Nephron (organoid): ENCODE results near the gene DSCAM.

Source experiments
- H3K27ac Mint-ChIP-seq, 3 experiments: 2 replicates each; pipeline ENCODE4 v1.8.0; 2020; ENCODE audit warnings: mixed read lengths in 3 of 3, mild to moderate bottlenecking in 2 of 3, moderate library complexity in 1 of 3
- H3K27me3 Mint-ChIP-seq: 2 replicates; pipeline ENCODE4 v1.8.0; 2021; ENCODE audit warnings: low read depth, mild to moderate bottlenecking, moderate library complexity, mixed read lengths
- H3K36me3 Mint-ChIP-seq: 2 replicates; pipeline ENCODE4 v1.8.0; 2020; ENCODE audit warnings: low read depth, mixed read lengths
- H3K4me1 Mint-ChIP-seq: 2 replicates; pipeline ENCODE4 v1.8.0; 2020; ENCODE audit warnings: mixed read lengths
- H3K4me3 Mint-ChIP-seq, 3 experiments: 2 replicates each; pipeline ENCODE4 v1.8.0; 2020; ENCODE audit warnings: mild to moderate bottlenecking in 3 of 3, mixed read lengths in 3 of 3, moderate library complexity in 2 of 3
- H3K9me3 Mint-ChIP-seq: 2 replicates; pipeline ENCODE4 v1.8.0; 2020; ENCODE audit warnings: mixed read lengths
- TF ChIP-seq, protein P1 (sequence below), 3 experiments: fragments of 200-600 bp; sonication (generic); IDR thresholded peaks; one replicate each; pipeline ENCODE4 v1.5.0; 2021; ENCODE audit warnings: antibody characterized with exemption in 3 of 3; ENCODE audit not compliant: unreplicated experiment in 3 of 3

DSCAM gene

GRCh38 chr21:40016234-40016633 lies 830.7 kb downstream of the DSCAM start:
- no peaks in the 10 kb centered on the region for H3K9me3 Mint-ChIP-seq
- H3K36me3 Mint-ChIP-seq = no peaks in the 10 kb centered on the region
- no peak overlapping the region for H3K27ac Mint-ChIP-seq
- H3K4me3 Mint-ChIP-seq = no peak overlapping the region
- TF ChIP-seq, protein P1, sequence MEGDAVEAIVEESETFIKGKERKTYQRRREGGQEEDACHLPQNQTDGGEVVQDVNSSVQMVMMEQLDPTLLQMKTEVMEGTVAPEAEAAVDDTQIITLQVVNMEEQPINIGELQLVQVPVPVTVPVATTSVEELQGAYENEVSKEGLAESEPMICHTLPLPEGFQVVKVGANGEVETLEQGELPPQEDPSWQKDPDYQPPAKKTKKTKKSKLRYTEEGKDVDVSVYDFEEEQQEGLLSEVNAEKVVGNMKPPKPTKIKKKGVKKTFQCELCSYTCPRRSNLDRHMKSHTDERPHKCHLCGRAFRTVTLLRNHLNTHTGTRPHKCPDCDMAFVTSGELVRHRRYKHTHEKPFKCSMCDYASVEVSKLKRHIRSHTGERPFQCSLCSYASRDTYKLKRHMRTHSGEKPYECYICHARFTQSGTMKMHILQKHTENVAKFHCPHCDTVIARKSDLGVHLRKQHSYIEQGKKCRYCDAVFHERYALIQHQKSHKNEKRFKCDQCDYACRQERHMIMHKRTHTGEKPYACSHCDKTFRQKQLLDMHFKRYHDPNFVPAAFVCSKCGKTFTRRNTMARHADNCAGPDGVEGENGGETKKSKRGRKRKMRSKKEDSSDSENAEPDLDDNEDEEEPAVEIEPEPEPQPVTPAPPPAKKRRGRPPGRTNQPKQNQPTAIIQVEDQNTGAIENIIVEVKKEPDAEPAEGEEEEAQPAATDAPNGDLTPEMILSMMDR (IDR thresholded peaks at IDR 0.05; ENCODE audit: unreplicated experiment in 3 of 3) = no peak
- peaks cover 14% of the 10 kb centered on the region for H3K27me3 Mint-ChIP-seq
- H3K4me1 Mint-ChIP-seq = peaks cover 5% of the 10 kb centered on the region

DNA sequence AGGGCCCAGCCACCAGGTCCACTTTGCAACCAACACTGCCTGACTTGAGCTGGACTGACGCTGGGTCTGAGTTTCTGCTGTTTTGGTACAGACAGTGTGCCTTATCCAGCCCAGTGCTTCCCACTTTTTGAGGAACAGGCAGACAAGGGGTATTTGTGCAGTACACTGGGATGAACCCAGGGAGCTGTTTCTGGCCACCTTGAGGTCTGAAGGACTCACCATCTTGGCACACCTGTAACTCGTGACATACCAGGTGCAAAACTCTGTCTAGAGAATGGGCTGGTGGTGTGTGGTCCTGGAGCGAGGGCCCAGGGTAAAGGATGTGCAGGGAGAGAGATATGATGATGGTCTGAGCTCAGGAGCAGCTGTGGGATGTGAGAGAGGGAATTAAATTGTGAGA lies 831.1 kb downstream of the DSCAM start:
- TF ChIP-seq, protein P1 (IDR thresholded peaks at IDR 0.05; ENCODE audit: unreplicated experiment in 3 of 3) = no peak
- Mint-ChIP-seq H3K9me3 (no peaks in the 10 kb centered on the region), H3K27ac (no peak overlapping the region), H3K27me3 (peaks cover 11% of the 10 kb centered on the region), H3K36me3 (no peaks in the 10 kb centered on the region), H3K4me3 (no peak overlapping the region), H3K4me1 (peaks cover 8% of the 10 kb centered on the region)

- H3K36me3 Mint-ChIP-seq = no peaks in the 10 kb centered on the region
- TF ChIP-seq, protein P1 (IDR thresholded peaks at IDR 0.05; ENCODE audit: unreplicated experiment in 3 of 3) = no peak
- H3K4me3 Mint-ChIP-seq = no peak overlapping the region
- peaks cover 15% of the 10 kb centered on the region for H3K27me3 Mint-ChIP-seq
- H3K27ac Mint-ChIP-seq = no peak overlapping the region
- H3K4me1 Mint-ChIP-seq = peaks cover 8% of the 10 kb centered on the region
- H3K9me3 Mint-ChIP-seq = no peaks in the 10 kb centered on the region
Observed at GRCh38 chr21:40014394-40014793, 832.6 kb downstream of the DSCAM start.

- H3K9me3 Mint-ChIP-seq = no peaks in the 10 kb centered on the region
- TF ChIP-seq, protein P1 (IDR thresholded peaks at IDR 0.05; ENCODE audit: unreplicated experiment in 3 of 3) = no peak
- peaks cover 8% of the 10 kb centered on the region for H3K4me1 Mint-ChIP-seq
- H3K27ac Mint-ChIP-seq = no peak overlapping the region
- no peak overlapping the region for H3K4me3 Mint-ChIP-seq
- H3K36me3 Mint-ChIP-seq = no peaks in the 10 kb centered on the region
- peaks cover 24% of the 10 kb centered on the region for H3K27me3 Mint-ChIP-seq
Observed at GRCh38 chr21:40013001-40013735, 833.8 kb downstream of the DSCAM start.

DNA sequence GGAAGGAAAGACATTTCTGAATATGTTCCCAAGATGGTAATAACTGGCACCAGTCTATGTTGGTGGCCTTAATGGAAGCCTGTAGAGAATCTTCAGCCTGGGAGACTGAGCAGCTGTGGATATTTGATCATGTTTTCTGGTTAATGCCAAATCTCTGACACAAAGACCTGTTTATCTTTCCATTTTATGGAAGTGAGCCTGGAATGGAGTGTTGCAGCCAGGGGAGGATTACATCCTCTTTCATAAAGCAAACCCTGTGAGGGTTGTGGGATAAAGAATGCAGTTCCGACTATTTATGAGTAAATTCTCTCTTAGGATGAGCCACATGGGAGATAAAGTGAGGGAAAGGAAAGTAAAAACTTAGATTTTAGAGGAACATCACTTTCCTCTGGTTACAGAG lies 835.6 kb downstream of the DSCAM start:
- H3K9me3 Mint-ChIP-seq = no peaks in the 10 kb centered on the region
- H3K4me1 Mint-ChIP-seq = peaks cover 8% of the 10 kb centered on the region
- H3K27ac Mint-ChIP-seq = peak overlapping the region in 2 of 3 experiments; percentile 33 to 53
- TF ChIP-seq, protein P1 (IDR thresholded peaks at IDR 0.05; ENCODE audit: unreplicated experiment in 3 of 3) = no peak
- no peak overlapping the region for H3K4me3 Mint-ChIP-seq
- H3K27me3 Mint-ChIP-seq = peaks cover 28% of the 10 kb centered on the region
- no peaks in the 10 kb centered on the region for H3K36me3 Mint-ChIP-seq

DNA sequence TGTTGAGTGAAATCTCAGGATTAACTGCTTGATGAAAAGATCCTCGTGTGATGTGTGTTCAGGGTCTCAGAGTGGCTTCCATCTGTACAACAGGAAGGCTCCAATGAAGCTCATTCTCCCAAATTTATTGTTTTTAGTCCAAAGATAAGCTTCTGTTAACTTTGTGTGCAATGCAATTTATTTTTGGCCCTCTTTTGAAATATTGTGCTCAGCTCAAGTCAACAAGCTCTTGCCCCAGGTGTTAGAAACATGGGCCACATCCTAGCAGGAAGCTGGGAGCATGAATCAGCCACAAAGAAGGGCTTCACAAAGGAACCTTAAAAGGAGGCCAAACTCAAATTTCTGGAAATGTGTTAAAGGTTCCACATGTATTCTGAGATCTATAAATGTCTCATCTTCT lies 844.0 kb downstream of the DSCAM start:
- H3K4me1 Mint-ChIP-seq = no peaks in the 10 kb centered on the region
- peaks cover 42% of the 10 kb centered on the region for H3K27me3 Mint-ChIP-seq
- no peaks in the 10 kb centered on the region for H3K36me3 Mint-ChIP-seq
- H3K9me3 Mint-ChIP-seq = peaks cover 3% of the 10 kb centered on the region
- H3K27ac Mint-ChIP-seq = no peak overlapping the region
- no peak overlapping the region for H3K4me3 Mint-ChIP-seq
- TF ChIP-seq, protein P1 (IDR thresholded peaks at IDR 0.05; ENCODE audit: unreplicated experiment in 3 of 3) = no peak
